Activated naive CD4-positive, alpha-beta T cell treated with anti-CD3 and anti-CD28 coated beads, Interleukin-2, amount 50 U/mL, for 24 hours (primary cell): Measurements from ENCODE around the gene DDX24.
"Not testable (repeated sequence)": the region's sequence is repeated elsewhere in the genome, so short reads cannot be mapped to it uniquely, and the experiment has no call there.

Experiments used
- H3K27ac Mint-ChIP-seq: one replicate; pipeline ENCODE4 v1.8.0; 2021; ENCODE audit warnings: mild to moderate bottlenecking, mixed read lengths
- H3K27me3 Mint-ChIP-seq: one replicate; pipeline ENCODE4 v1.8.0; 2021; ENCODE audit warnings: mixed read lengths
- H3K36me3 Mint-ChIP-seq: one replicate; pipeline ENCODE4 v1.8.0; 2021; ENCODE audit warnings: mixed read lengths
- H3K4me1 Mint-ChIP-seq: one replicate; pipeline ENCODE4 v1.8.0; 2021; ENCODE audit warnings: mixed read lengths
- H3K4me3 Mint-ChIP-seq: one replicate; pipeline ENCODE4 v1.8.0; 2021; ENCODE audit warnings: mild to moderate bottlenecking, mixed read lengths
- H3K9me3 Mint-ChIP-seq: one replicate; pipeline ENCODE4 v1.8.0; 2021; ENCODE audit warnings: mixed read lengths

DDX24 gene

GRCh38 chr14:94072076-94072475 lies 8.9 kb downstream of the DDX24 start:
- peaks cover 78% of the 10 kb centered on the region for H3K4me1 Mint-ChIP-seq
- not testable (repeated sequence) for H3K27ac Mint-ChIP-seq, H3K27me3 Mint-ChIP-seq
- peak overlapping the region; percentile 26 for H3K4me3 Mint-ChIP-seq
- H3K9me3 Mint-ChIP-seq: peaks cover 22% of the 10 kb centered on the region
- H3K36me3 Mint-ChIP-seq: peaks cover 59% of the 10 kb centered on the region

- H3K36me3 Mint-ChIP-seq: peaks cover 45% of the 10 kb centered on the region
- H3K27me3 Mint-ChIP-seq: no peaks in the 10 kb centered on the region
- peaks cover 93% of the 10 kb centered on the region for H3K4me1 Mint-ChIP-seq
- peak overlapping the region; percentile 71 for H3K4me3 Mint-ChIP-seq
- H3K27ac Mint-ChIP-seq: peak overlapping the region; percentile 83
- H3K9me3 Mint-ChIP-seq: peaks cover 13% of the 10 kb centered on the region
These were observed 14.8 kb downstream of the DDX24 start for GRCh38 chr14:94066089-94066676.

GRCh38 chr14:94062344-94062940 lies 18.6 kb downstream of the DDX24 start:
- Mint-ChIP-seq H3K27me3 (no peaks in the 10 kb centered on the region), H3K27ac (peak overlapping the region; percentile 60), H3K4me1 (peaks cover 95% of the 10 kb centered on the region), H3K4me3 (no peak overlapping the region), H3K36me3 (peaks cover 22% of the 10 kb centered on the region), H3K9me3 (no peaks in the 10 kb centered on the region)

GRCh38 chr14:94059998-94060397 lies 21.0 kb downstream of the DDX24 start:
- peaks cover 92% of the 10 kb centered on the region for H3K4me1 Mint-ChIP-seq
- H3K4me3 Mint-ChIP-seq: no peak overlapping the region
- peaks cover 27% of the 10 kb centered on the region for H3K36me3 Mint-ChIP-seq
- no peaks in the 10 kb centered on the region for H3K27me3 Mint-ChIP-seq
- H3K27ac Mint-ChIP-seq: no peak overlapping the region
- no peaks in the 10 kb centered on the region for H3K9me3 Mint-ChIP-seq

GRCh38 chr14:94058674-94059138 lies 22.3 kb downstream of the DDX24 start:
- Mint-ChIP-seq H3K36me3 (peaks cover 30% of the 10 kb centered on the region), H3K27me3 (no peaks in the 10 kb centered on the region), H3K4me3 (no peak overlapping the region), H3K27ac (no peak overlapping the region), H3K4me1 (peaks cover 80% of the 10 kb centered on the region), H3K9me3 (no peaks in the 10 kb centered on the region)

GRCh38 chr14:94058128-94058673 lies 22.8 kb downstream of the DDX24 start:
- Mint-ChIP-seq H3K27ac (peak overlapping the region; percentile 3), H3K36me3 (peaks cover 30% of the 10 kb centered on the region)

GRCh38 chr14:94056579-94057308 lies 24.3 kb downstream of the DDX24 start:
- H3K36me3 Mint-ChIP-seq: peaks cover 33% of the 10 kb centered on the region

More at GRCh38 chr14:94058128-94058673, 22.8 kb downstream of the DDX24 start:
- H3K4me1 Mint-ChIP-seq: peaks cover 76% of the 10 kb centered on the region
- H3K4me3 Mint-ChIP-seq: no peak overlapping the region
- no peaks in the 10 kb centered on the region for H3K9me3 Mint-ChIP-seq
- H3K27me3 Mint-ChIP-seq: no peaks in the 10 kb centered on the region

GRCh38 chr14:94054936-94055335 lies 26.1 kb downstream of the DDX24 start:
- H3K4me3 Mint-ChIP-seq: no peak overlapping the region
- H3K27me3 Mint-ChIP-seq: no peaks in the 10 kb centered on the region
- peaks cover 33% of the 10 kb centered on the region for H3K36me3 Mint-ChIP-seq
- H3K27ac Mint-ChIP-seq: peak overlapping the region; percentile 68
- H3K9me3 Mint-ChIP-seq: no peaks in the 10 kb centered on the region
- peaks cover 50% of the 10 kb centered on the region for H3K4me1 Mint-ChIP-seq

More at GRCh38 chr14:94056579-94057308, 24.3 kb downstream of the DDX24 start:
- Mint-ChIP-seq H3K4me1 (peaks cover 68% of the 10 kb centered on the region), H3K27me3 (no peaks in the 10 kb centered on the region), H3K27ac (peak overlapping the region; percentile 68), H3K4me3 (peak overlapping the region; percentile 15), H3K9me3 (no peaks in the 10 kb centered on the region)

- Mint-ChIP-seq H3K27ac (no peak overlapping the region), H3K4me1 (peaks cover 45% of the 10 kb centered on the region), H3K9me3 (no peaks in the 10 kb centered on the region), H3K36me3 (peaks cover 33% of the 10 kb centered on the region), H3K4me3 (no peak overlapping the region), H3K27me3 (no peaks in the 10 kb centered on the region)
These were observed 26.6 kb downstream of the DDX24 start for GRCh38 chr14:94054401-94054800.

- H3K27ac Mint-ChIP-seq: no peak overlapping the region
- H3K27me3 Mint-ChIP-seq: no peaks in the 10 kb centered on the region
- no peaks in the 10 kb centered on the region for H3K9me3 Mint-ChIP-seq
- peaks cover 30% of the 10 kb centered on the region for H3K36me3 Mint-ChIP-seq
- H3K4me1 Mint-ChIP-seq: peaks cover 27% of the 10 kb centered on the region
- H3K4me3 Mint-ChIP-seq: no peak overlapping the region
These were observed 28.3 kb downstream of the DDX24 start for GRCh38 chr14:94052662-94053061.

- Mint-ChIP-seq H3K9me3 (no peaks in the 10 kb centered on the region), H3K36me3 (peaks cover 30% of the 10 kb centered on the region), H3K4me3 (no peak overlapping the region), H3K4me1 (peaks cover 23% of the 10 kb centered on the region), H3K27ac (no peak overlapping the region), H3K27me3 (no peaks in the 10 kb centered on the region)
These were observed 28.8 kb downstream of the DDX24 start for GRCh38 chr14:94052199-94052598.

GRCh38 chr14:94051779-94052178 lies 29.2 kb downstream of the DDX24 start:
- H3K27me3 Mint-ChIP-seq: no peaks in the 10 kb centered on the region
- no peaks in the 10 kb centered on the region for H3K9me3 Mint-ChIP-seq
- H3K4me1 Mint-ChIP-seq: peaks cover 18% of the 10 kb centered on the region
- H3K4me3 Mint-ChIP-seq: no peak overlapping the region
- H3K36me3 Mint-ChIP-seq: peaks cover 30% of the 10 kb centered on the region
- H3K27ac Mint-ChIP-seq: no peak overlapping the region

- peak overlapping the region; percentile 47 for H3K27ac Mint-ChIP-seq
- H3K36me3 Mint-ChIP-seq: peaks cover 26% of the 10 kb centered on the region
- no peak overlapping the region for H3K4me3 Mint-ChIP-seq
- H3K9me3 Mint-ChIP-seq: no peaks in the 10 kb centered on the region
- peaks cover 12% of the 10 kb centered on the region for H3K4me1 Mint-ChIP-seq
- H3K27me3 Mint-ChIP-seq: no peaks in the 10 kb centered on the region
These were observed 29.9 kb downstream of the DDX24 start for GRCh38 chr14:94051115-94051514.

- H3K4me3 Mint-ChIP-seq: no peak overlapping the region
- no peaks in the 10 kb centered on the region for H3K9me3 Mint-ChIP-seq
- peaks cover 4% of the 10 kb centered on the region for H3K4me1 Mint-ChIP-seq
- H3K36me3 Mint-ChIP-seq: peaks cover 21% of the 10 kb centered on the region
- peak overlapping the region; percentile 4 for H3K27ac Mint-ChIP-seq
- H3K27me3 Mint-ChIP-seq: no peaks in the 10 kb centered on the region
These were observed 30.6 kb downstream of the DDX24 start for GRCh38 chr14:94050231-94050880.

GRCh38 chr14:94049625-94050023 lies 31.4 kb downstream of the DDX24 start:
- H3K4me3 Mint-ChIP-seq: no peak overlapping the region
- no peaks in the 10 kb centered on the region for H3K9me3 Mint-ChIP-seq
- H3K27ac Mint-ChIP-seq: no peak overlapping the region
- H3K27me3 Mint-ChIP-seq: no peaks in the 10 kb centered on the region
- H3K4me1 Mint-ChIP-seq: peaks cover 4% of the 10 kb centered on the region
- H3K36me3 Mint-ChIP-seq: peaks cover 20% of the 10 kb centered on the region
